Stimulated activated naive CD8-positive, alpha-beta T cell treated with anti-CD3 and anti-CD28 coated beads, Interleukin-15, Interleukin-2, amounts not matched to agents 100 U/mL and 50 U/mL, for 24 hours (primary cell): ENCODE results near the gene MUC22.
A peak's percentile ranks its signal among the peaks of the same experiment; 100 is the strongest.
"Not testable (repeated sequence)": the region's sequence is repeated elsewhere in the genome, so short reads cannot be mapped to it uniquely, and the experiment has no call there.

Source experiments
- ATAC-seq: fragments of 150-1000 bp; cut with Tn5 transposase; one replicate; pipeline ENCODE4 v1.10.0; 2021
- DNase-seq: peaks from one replicate; pipeline ENCODE4 v3.0.0; 2021

MUC22 gene

DNA sequence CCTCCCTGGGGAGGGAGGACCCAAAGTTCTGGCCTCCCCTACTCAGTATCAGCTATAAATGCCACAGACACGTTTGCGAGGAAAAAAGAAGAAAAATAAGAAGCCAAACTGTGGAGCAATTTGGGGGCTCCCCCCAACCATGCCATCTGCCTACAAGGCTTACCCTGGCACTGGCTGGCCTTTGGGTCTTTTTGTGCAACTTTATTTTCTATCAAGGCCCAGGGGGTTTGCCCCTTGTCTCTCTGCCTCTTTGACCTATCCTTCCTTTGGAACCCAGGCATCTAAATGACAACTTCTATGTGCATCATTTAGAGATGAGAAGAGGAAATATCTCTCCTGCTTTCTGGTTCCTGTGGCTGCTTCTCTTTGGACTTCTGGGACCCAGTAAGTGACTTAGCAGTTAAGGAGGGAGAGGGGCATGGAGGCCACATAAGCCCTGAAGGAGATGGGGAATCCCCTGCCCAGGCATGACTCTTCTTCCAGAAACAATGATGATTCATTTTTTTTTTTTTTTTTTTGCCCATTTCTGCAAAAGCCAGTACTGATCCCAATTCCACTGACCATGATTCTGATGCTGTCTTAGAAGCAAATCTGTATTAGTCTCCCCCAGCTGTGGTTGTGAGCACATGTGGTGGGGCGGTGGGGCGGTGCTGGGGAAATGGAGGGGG, at the start of gene MUC22:
Gene MUC22, plus strand, starts transcription at position 82 of the 668 bp plus-strand sequence. Its CDS starts 233 bp downstream, at position 315.
- peak; percentile 48 for DNase-seq
- peak; percentile 81 for ATAC-seq

DNA sequence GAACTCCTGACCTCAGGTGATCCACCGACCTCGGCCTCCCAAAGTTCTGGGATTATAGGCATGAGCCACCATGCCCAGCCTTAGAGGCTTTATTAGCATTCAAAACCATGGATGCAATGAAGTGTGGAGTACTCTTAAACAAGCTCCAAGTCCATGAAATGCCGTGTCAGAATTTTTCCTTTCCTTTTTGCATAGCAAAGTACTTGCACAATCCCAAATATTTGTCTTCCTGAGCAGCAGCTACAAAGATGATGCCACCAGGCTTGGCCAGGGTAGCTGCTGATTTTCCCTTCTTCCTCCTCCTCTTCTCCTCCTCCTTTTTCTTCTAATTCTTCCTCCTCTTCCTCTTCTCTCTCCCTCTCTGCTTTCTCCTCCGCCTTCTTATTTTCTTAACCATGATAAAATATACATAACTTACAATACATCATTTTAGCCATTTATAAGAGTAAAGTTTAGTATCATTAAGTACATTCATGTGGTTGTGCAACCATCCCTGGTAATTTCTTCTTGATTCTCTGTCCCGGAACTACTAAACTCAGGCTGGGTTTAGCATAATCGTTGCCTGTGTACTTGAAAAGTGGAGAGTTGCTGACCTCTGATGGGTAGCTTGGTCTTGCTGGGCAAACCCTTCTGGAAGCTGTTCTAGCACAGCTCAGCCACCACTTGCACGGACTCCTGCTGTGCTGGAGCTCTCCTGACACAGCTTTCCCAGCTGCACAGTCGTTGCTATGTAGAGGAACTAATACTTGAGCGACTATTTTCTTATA, 49.2 kb upstream of the MUC22 start:
- no peak for DNase-seq
- no peak for ATAC-seq

DNA sequence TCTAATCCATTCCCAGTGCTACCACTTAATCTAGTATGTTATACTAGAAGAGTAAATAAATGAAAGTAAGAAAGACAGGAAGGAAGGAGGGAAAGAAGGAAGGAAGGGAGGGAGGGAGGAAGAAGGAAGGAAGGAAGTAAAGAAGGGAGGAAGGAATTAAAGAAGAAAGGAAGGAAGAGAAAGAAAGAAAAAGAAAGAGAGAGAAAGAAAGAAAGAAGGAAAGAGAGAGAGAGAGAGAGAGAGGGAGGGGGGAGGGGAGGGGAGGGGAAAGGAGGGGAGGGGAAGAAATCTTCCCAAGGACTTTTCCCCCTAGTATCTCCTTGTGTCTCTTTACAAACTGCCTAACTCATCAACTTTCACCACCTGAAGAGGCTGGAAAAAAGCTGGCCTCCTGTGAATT, 47.6 kb upstream of the MUC22 start:
- DNase-seq (no peak), ATAC-seq (no peak)

DNA sequence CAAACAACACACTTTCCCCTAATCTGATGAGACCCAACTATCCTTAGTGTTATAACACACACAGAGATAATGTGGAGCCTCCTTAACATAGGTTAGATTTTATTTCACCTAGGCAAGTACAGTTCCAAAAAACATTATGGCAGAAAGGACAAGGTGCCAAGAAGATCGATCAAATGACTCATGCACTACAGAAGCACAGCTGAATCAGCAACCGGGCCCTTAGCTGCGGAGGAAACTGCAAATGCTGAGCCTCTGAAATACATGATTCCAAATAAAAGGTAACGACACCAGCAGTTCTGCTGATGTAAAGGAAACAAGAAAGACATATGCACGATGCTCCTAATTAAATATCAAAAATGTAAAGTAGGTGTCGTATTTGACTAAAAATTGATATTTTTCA, 46.6 kb upstream of the MUC22 start:
- DNase-seq, result no peak
- ATAC-seq, result no peak

DNA sequence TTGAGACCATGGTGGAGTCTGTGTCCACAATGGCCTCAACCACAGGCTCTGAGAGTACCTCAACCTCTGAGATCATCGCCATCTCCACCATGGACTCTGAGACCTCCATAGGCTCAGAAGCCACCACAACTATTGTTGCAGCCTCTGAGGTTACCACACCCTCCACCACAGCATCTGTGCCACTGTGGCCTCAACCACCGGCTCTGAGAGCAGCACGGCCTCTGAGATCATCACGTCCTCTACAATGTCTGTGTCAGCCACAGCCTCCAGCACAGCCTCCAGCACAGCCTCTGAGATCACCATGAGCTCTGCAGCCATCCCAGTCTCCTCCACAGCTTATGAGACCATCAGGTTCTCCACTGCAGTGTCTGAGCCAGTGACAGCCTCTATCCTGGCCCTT, 46.2 kb upstream of the MUC22 start:
- DNase-seq, result no peak
- peak; percentile 30 for ATAC-seq

DNA sequence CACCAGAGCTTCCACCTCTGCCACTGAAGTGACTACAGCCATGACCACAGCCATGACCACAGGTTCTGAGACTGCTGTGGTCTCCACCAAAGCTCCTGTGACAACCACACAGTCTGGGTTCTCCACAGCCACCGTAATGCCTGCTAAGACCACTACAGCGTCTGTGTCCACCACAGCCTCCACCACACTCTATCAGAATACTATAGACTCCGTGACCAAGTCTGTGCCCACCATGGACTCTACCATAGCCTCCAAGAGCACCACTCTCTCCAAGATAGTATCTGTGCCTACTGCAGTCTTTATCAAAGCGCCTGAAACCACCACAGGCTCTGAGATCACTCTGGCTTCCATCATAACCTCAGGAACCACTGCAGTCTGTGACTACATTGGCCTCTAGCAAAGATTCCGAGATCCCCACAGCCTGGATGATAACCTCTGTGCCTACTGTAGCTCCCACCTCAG, 45.1 kb upstream of the MUC22 start:
- peak; percentile 58 for ATAC-seq
- no peak for DNase-seq

DNA sequence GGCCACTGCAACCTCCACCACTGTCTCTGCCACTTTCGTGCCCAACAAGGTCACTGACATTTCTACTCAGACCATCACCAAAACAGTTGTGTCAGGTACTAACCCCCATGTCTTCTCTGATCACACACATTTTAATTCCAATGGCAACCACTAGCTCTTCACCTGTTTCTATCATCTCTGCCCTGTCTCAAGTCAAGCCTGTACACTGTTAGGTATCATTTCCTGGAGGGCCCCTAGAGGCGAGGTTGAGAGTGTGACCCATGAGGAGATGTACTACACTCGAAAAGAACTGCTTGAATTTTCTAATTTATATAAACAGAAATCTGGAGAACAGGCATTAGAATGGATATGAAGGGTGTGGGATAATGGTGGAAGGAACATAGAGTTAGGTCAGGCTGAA, 44.1 kb upstream of the MUC22 start:
- ATAC-seq (no peak), DNase-seq (no peak)

DNA sequence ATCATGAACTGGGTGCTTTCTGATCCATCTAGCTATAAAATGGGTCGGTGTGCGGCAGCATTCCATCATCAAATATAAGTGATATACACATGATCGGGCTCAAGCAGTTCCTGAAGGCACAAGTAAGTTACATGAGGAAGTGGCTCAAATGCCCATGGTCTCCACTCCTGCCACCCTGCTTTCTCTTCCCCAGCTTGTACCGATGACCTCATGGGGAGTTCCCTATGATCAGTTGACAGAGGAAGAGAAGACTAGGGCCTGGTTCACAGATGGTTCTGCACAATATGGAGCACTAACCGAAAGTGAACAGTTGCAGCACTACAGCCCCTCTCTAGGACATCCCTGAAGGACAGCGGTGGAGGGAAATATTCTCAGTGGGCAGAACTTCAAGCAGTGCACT, 41.1 kb upstream of the MUC22 start:
- DNase-seq, ATAC-seq: not testable (repeated sequence)

DNA sequence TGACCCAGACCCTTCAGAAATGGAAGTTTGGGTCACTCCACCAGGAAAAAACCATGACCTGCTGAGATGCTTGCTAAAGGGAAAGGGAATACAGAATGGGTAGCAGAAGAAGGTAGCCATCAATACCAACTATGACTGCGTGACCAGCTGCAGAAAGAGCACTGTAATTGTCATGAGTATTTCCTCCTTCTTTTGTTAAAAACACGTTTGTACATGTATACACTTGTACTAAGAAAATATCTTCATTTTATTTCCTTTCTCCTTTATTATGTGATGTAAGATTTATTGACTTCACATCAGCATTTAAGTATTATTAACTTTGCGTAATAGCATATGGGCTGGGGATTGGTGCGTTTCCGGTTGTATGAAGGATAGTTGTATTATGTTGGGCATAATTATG, 39.3 kb upstream of the MUC22 start:
- no peak for DNase-seq
- ATAC-seq, result no peak

DNA sequence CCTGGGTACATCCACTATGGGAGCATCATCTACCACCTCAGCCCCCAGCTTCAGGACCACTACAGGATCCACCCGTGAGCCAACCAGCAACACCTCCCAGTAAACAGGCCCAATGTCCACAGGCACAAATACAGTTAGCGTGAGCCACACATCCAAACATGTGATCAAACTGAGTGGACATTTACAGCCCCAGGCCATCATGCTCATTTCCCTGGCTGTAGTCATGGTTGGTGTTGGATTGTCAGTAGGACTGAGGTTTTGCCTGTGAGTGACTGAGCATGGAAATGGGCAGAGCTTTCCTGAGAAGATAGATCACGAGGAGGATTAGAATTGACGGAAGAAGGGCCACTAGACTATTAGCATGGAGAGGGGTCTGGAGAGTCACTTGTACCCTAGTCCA, 37.5 kb upstream of the MUC22 start:
- ATAC-seq, result no peak
- no peak for DNase-seq

DNA sequence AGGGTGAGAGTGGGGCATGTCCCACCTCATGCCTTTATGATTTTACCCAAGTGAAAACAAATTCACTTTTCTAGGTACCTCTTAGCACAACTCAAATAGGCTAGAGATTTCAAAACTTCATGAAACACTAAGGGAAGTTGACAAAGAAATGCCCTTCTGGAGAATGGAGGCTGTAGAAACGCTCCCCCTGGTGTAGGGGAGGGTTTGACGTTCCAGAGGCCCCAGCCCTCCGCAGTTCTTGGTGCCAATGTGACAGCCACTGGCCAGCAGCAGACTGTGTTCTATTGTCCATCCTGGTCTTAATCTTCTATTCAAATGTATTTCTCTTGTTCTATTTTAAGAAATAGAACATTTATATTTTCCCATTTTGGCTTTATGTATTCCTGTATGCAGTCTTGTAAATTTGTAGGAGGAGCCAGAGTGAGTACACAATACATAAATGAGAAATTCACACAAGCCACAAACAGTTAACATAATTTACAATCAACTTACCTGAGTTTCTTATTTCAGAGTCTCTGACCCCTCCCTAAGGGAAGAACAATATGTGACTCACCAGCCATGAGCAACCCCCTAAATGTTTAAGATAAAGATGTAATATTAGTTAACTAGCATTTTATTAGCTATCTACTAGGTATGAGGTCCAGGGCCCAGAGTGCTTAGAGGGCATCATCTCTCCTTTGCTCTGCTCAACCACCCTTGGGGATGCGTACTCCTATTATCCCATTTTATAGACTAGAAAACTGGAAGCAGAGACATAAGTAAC, 35.6 kb upstream of the MUC22 start:
- ATAC-seq (no peak), DNase-seq (no peak)

DNA sequence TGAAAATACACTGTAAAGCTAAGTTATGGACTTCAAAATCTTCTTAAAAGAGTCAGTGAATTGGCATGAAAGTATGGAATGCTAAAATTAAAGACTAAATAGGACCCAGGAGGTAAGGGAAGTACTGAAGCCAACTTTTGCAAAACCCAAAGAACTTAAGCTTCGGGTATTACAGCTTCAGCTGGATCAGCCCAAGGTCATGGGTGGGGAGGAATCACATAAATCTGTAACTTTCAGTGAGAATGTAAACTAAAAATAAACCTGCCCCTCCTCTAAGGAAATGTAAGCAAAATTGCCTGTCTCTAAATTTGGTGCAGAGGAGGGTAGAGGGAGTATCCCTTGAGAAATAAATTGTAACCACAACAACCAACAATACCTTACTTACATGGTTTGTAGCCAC, 31.1 kb upstream of the MUC22 start:
- no peak for ATAC-seq
- no peak for DNase-seq

DNA sequence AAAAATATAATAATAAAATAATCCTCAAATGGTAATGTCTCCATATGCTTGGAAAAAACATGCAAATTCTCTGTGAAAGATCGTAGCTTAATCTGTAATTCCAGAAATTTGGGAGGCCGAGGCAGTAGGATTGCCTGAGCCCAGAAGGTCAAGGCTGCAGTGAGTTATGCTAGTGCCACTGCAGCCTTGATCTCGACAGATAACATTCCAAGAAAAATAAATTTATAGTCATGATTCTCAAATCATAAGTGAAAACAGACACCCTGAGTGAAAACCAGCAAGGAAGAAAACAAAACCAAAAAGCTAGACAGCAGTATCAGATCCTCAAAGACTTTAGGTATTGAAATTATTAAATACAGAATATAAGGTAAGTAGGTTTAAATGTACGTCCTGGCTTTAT, 30.6 kb upstream of the MUC22 start:
- ATAC-seq, result no peak
- DNase-seq, result no peak

DNA sequence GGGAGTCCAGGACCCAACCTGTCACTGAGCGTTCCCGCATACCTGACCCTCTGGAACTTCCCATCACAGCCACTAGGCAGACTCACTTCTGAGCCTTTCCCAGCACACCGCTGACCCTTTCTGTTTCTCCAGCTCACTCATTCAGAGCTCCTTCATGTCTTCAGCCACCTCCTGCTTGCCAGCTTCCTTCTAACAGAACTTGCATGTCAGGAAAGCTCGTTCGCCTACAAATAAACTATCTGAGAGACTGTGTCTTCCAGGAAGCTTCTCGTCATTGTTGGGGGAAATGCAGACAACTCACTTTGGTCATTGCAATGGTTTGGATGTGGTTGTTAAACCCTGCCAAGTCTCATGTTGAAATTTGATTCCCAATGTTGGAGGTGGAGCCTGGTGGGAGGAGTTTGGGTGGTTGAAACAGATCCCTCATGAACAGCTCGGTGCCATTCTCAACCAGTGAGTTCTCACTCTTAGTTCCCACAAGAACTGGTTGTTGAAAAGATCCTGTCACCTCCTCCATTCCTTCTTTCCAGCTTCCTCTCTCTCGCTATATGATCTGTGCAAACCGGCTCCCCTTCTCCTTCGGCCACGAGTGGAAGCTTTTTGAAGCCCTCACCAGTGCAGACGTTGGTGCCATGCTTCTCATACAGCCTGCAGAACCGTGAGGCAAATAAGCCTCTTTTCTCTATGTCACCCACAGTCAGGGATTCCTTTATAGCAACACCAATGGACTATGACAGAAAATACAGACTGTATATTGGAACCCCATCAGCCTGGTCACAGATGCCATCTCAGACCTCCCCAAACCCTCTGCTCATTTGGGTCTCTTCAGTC, 28.1 kb upstream of the MUC22 start:
- ATAC-seq (no peak), DNase-seq (no peak)

DNA sequence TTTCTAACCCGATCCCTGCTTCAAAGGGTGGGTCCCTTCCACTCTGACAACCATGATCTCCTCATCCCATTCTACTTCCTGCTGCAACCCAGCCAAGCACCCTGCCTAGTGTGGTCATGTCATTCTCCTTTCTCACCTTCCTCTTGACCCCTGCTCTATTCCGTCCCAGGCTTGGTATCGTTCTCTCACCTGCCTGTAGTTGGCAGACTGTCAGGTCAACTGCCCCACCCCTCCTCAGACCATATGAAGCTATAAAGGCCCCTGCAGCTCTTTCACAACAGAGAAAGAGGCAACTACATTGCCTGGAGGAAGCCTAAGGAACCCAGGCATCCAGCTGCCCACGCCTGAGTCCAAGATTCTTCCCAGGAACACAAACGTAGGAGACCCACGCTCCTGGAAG, 26.8 kb upstream of the MUC22 start, which contains the start of gene MUC21:
Gene MUC21, plus strand, starts transcription at position 280 of the 400 bp plus-strand sequence. CDS start 241 bp downstream, outside the sequence.
- DNase-seq, result no peak
- ATAC-seq, result no peak

DNA sequence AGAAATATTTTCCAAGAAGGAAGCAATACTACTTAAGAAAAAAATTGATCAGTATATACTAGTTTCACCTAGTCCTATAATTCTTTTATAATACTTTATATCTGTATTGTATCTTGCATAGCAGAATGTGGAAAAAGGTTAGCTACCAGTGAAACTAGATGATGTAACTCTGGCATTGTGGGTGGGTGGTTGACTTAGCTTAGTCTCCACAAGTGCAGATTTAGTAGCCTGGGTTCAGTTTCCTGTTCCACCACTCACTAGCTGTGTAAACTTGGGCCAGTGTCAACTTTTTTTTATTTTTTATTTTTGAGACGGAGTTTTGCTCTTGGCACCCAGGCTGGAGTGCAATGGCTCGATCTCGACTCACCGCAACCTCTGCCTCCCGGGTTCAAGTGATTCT, 24.8 kb upstream of the MUC22 start:
- DNase-seq (no peak), ATAC-seq (peak; percentile 83)

DNA sequence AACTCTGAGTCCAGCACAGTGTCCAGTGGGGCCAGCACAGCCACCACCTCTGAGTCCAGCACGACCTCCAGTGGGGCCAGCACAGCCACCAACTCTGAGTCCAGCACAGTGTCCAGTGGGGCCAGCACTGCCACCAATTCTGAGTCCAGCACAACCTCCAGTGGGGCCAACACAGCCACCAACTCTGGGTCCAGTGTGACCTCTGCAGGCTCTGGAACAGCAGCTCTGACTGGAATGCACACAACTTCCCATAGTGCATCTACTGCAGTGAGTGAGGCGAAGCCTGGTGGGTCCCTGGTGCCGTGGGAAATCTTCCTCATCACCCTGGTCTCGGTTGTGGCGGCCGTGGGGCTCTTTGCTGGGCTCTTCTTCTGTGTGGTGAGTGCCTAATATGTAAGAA, 23.0 kb upstream of the MUC22 start:
- ATAC-seq, result no peak

DNA sequence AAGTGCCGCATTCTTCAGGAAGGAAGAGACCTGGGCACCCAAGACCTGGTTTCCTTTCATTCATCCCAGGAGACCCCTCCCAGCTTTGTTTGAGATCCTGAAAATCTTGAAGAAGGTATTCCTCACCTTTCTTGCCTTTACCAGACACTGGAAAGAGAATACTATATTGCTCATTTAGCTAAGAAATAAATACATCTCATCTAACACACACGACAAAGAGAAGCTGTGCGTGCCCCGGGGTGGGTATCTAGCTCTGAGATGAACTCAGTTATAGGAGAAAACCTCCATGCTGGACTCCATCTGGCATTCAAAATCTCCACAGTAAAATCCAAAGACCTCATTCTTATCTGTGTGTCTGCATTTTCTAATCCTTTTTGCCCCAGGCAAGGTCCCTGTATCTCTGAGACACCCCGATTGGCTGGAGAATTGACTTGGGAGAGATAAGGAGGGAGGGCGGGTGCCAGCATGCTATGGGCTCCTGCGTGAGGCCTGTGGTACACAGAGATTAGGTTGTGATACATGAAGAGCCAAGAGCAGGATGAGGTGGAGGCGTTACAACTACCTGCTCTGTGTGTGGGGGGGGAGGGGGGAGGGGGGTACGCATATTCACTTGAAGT, 22.0 kb upstream of the MUC22 start:
- DNase-seq, result no peak

More for the DNA sequence above, 23.0 kb upstream of the MUC22 start:
- no peak for DNase-seq

DNA sequence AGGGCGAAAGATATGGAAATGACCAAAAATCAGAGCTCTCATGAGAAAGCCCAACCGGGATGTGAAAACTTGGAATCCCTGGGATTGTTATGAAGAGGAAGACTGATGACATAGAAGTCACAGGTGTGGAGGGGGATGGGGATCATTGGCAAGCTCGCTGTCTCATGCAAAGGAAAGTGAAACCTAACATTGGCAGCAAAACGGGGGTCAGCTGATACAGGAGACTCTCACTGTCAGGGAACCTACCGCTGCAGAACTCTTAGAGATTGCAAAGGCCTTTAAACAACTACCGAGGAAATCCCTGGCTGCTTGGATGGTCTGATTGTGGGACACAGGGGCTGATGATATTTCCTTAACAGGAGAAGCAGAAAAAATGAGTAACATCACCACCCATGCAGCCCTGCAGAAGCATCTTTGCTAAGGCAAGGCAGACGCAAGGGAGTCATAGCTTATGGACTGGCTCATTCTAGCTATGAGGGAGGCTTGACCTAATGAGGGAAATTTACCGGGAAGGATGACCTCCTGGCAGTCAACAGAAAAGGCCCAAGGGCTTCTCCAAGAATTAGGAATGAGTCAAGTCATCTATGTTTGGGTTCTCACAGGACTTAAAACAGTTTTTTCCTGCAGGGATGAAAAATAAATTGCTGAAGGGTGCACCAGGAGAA, 19.7 kb upstream of the MUC22 start:
- DNase-seq, result peak; percentile 19
- ATAC-seq, result peak; percentile 72

More for the DNA sequence above, 22.0 kb upstream of the MUC22 start:
- no peak for ATAC-seq

DNA sequence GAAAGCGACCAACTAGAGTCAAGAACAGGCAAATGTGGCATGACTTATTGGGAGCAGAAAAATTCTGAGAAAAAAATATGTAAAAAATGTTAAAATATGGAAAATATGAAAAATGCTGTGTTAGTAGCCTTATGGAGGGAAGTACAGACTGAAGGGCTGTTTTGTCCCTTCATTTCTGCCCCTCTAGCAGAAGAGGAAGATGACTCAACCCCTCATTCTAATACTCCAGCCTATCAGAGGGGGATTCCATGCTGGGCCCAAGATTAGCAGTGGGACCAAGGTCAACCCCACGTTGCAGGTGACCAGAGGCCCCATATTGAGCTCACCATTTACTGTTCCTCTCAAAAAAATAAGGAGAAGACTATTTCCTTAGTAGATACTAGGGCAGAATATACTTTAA, 18.4 kb upstream of the MUC22 start:
- ATAC-seq (no peak), DNase-seq (no peak)

DNA sequence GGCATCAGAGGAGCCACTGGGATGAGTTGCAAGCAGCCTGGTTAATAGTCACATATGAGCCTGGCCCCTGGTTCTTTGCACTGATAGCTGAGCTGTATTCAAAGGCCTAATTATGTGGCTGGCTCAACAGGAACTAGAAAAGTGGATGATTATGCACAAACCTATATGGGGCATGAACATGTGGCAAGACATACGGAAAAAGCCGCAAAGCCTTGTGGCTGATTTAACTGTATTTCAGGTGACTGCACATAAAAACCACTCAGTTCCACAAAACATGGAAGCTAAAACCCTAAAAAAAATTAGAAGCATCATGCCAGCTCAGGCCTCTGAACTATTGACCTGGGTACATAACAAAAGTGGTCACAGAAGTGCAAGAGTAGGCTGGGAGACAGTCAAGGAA, 13.0 kb upstream of the MUC22 start:
- no peak for DNase-seq
- no peak for ATAC-seq
